HCT116 (cell line): ENCODE results near the gene COX7A2L. TPM values are rescaled to one million over a fixed set of nuclear protein-coding genes. Genes with fewer than 3 reads are reported as not detected.

Experiments
- ATAC-seq: fragments of 200-7000 bp; cut with Tn5 transposase; 2 replicates; pipeline ENCODE4 v1.9.1; 2020; ENCODE audit warnings: mild to moderate bottlenecking, moderate library complexity
- BruUV-seq: library from RNA; stranded (reverse); fragments of 400-500 nt; replicated peaks from 2 replicates; lab custom pipeline; 2021; lab: Mats Ljungman, UMichigan
- CTCF ChIA-PET: fragments of 300-600 bp; sonication (Branson Sonifier 250); formaldehyde crosslinking; loops from one replicate; lab custom pipeline; 2021; ENCODE audit warnings: antibody characterized with exemption; lab: Charles Lee
- POLR2A ChIA-PET: fragments of 300-600, 350-600 bp; sonication (Branson Sonifier 250); formaldehyde crosslinking; loops from one replicate; lab custom pipeline; 2021; ENCODE audit warnings: antibody characterized with exemption; lab: Charles Lee
- RAD21 ChIA-PET, 2 experiments: fragments of 300-600 bp; sonication (Branson Sonifier 250); formaldehyde crosslinking; loops; one replicate each; lab custom pipeline; 2023; ENCODE audit warnings: low total read pairs in 2 of 2; ENCODE audit not compliant: uncharacterized antibody in 2 of 2, unreplicated experiment in 2 of 2, low non-redundant PET in 1 of 2; lab: Charles Lee
- DNase-seq: peaks from one replicate; pipeline ENCODE4 v3.0.0-alpha.2; 2010; ENCODE audit warnings: low read depth, low spot score
- H2AFZ ChIP-seq: fragments of 200-600 bp; shearing (Covaris generic), sonication (generic); 2 replicates; pipeline ENCODE4 v1.6.1; 2017; ENCODE audit warnings: low read depth, mixed run types, mixed read lengths, antibody characterized with exemption, low read length; ENCODE audit not compliant: poor library complexity, severe bottlenecking
- H3K27ac ChIP-seq: 2 replicates; pipeline ENCODE4 v1.5.1; 2012; ENCODE audit warnings: low read depth, low read length
- H3K27me3 ChIP-seq: fragments of 200-600 bp; sonication (generic); 2 replicates; pipeline ENCODE4 v1.6.1; 2016; ENCODE audit warnings: mixed run types, low read length, mixed read lengths; ENCODE audit not compliant: insufficient read depth
- H3K36me3 ChIP-seq, 2 experiments: fragments of 200-500 bp in 1 of 2; fragments of 200-600 bp in 1 of 2; sonication (Bioruptor generic) in 1 of 2; sonication (generic) in 1 of 2; 2 replicates each; pipeline versions ENCODE4 v1.5.1 to v1.6.1; 2014 to 2016; ENCODE audit warnings: low read length in 2 of 2, inconsistent platforms in 1 of 2, mixed read lengths in 1 of 2, mixed run types in 1 of 2; ENCODE audit not compliant: insufficient read depth in 2 of 2, control insufficient read depth in 1 of 2
- H3K4me1 ChIP-seq, 2 experiments: fragments of 200-600 bp in 1 of 2; sonication (generic) in 1 of 2; 2 replicates each; pipeline versions ENCODE4 v1.5.1 to v1.6.1; 2012 to 2017; ENCODE audit warnings: low read length in 2 of 2, inconsistent platforms in 1 of 2, mild to moderate bottlenecking in 1 of 2, mixed read lengths in 1 of 2, mixed run types in 1 of 2, moderate library complexity in 1 of 2; ENCODE audit not compliant: insufficient read depth in 2 of 2, control insufficient read depth in 1 of 2
- H3K4me2 ChIP-seq: fragments of 200-600 bp; sonication (generic); 2 replicates; pipeline ENCODE4 v1.6.1; 2017; ENCODE audit warnings: mixed run types, low read length, mixed read lengths
- H3K4me3 ChIP-seq, 2 experiments: fragments of 200-600 bp in 1 of 2; sonication (generic) in 1 of 2; replicated peaks in 1 of 2; 2 replicates each; pipeline ENCODE4 v1.5.1; 2011 to 2016; ENCODE audit warnings: low read length in 2 of 2, control low read depth in 1 of 2, low read depth in 1 of 2, mild to moderate bottlenecking in 1 of 2, mixed read lengths in 1 of 2, mixed run types in 1 of 2
- H3K79me2 ChIP-seq: fragments of 200-600 bp; sonication (generic); 2 replicates; pipeline ENCODE4 v1.6.1; 2017; ENCODE audit warnings: mild to moderate bottlenecking, mixed run types, low read length, moderate library complexity, mixed read lengths; ENCODE audit not compliant: insufficient read depth
- H3K9ac ChIP-seq: fragments of 200-600 bp; sonication (generic); 2 replicates; pipeline ENCODE4 v1.6.1; 2016; ENCODE audit warnings: low read length, mixed read lengths
- H3K9me2 ChIP-seq: fragments of 200-600 bp; sonication (generic), shearing (Covaris generic); 2 replicates; pipeline ENCODE4 v1.6.1; 2017; ENCODE audit warnings: mixed run types, mild to moderate bottlenecking, moderate library complexity; ENCODE audit not compliant: insufficient read depth
- H3K9me3 ChIP-seq, 2 experiments: fragments of 200-500 bp in 1 of 2; fragments of 200-600 bp in 1 of 2; sonication (Bioruptor generic) in 1 of 2; sonication (generic) in 1 of 2; 2 replicates each; pipeline ENCODE4 v1.6.1; 2014 to 2017; ENCODE audit warnings: low read length in 2 of 2, mixed read lengths in 2 of 2, inconsistent platforms in 1 of 2, low read depth in 1 of 2, mild to moderate bottlenecking in 1 of 2, mixed run types in 1 of 2, moderate library complexity in 1 of 2; ENCODE audit not compliant: control insufficient read depth in 1 of 2, insufficient read depth in 1 of 2
- H4K20me1 ChIP-seq: fragments of 200-600 bp; sonication (generic), shearing (Covaris generic); 2 replicates; pipeline ENCODE4 v1.6.1; 2017; ENCODE audit warnings: mixed run types, mild to moderate bottlenecking, moderate library complexity; ENCODE audit not compliant: insufficient read depth
- ATF3 ChIP-seq: IDR thresholded peaks from 2 replicates; pipeline ENCODE4 v1.6.1; 2012
- CBX3 ChIP-seq: IDR thresholded peaks from 2 replicates; pipeline ENCODE4 v1.6.1; 2012; ENCODE audit warnings: low read depth
- CEBPB ChIP-seq: IDR thresholded peaks from 2 replicates; pipeline ENCODE4 v1.6.1; 2012; ENCODE audit warnings: low read depth
- CTCF ChIP-seq, 3 experiments: fragments of 200-600 bp in 1 of 3; sonication (generic) in 1 of 3; IDR thresholded peaks in 2 of 3; conservative IDR thresholded peaks in 1 of 3; 2 replicates each; pipeline ENCODE4 v1.5.1; 2012 to 2017; ENCODE audit warnings: low read depth in 2 of 3, low read length in 2 of 3, antibody characterized with exemption in 1 of 3, borderline replicate concordance in 1 of 3, control low read depth in 1 of 3, mild to moderate bottlenecking in 1 of 3, mixed read lengths in 1 of 3, mixed run types in 1 of 3, moderate library complexity in 1 of 3; ENCODE audit not compliant: insufficient read depth in 1 of 3
- EGR1 ChIP-seq: IDR thresholded peaks from 2 replicates; pipeline ENCODE4 v1.6.1; 2012; ENCODE audit warnings: low read depth
- ELF1 ChIP-seq: IDR thresholded peaks from 2 replicates; pipeline ENCODE4 v1.6.1; 2012; ENCODE audit warnings: low read depth, borderline replicate concordance
- EZH2 ChIP-seq: fragments of 200-600 bp; sonication (generic); IDR thresholded peaks from 2 replicates; pipeline ENCODE4 v1.6.1; 2017; ENCODE audit warnings: antibody characterized with exemption, mixed run types
- EZH2phosphoT487 ChIP-seq: fragments of 200-600 bp; IDR thresholded peaks from 2 replicates; pipeline ENCODE4 v1.6.1; 2018; ENCODE audit warnings: antibody characterized with exemption, borderline replicate concordance
- MAX ChIP-seq: IDR thresholded peaks from 2 replicates; pipeline ENCODE4 v1.6.1; 2012
- POLR2AphosphoS5 ChIP-seq: IDR thresholded peaks from 2 replicates; pipeline ENCODE4 v1.6.1; 2011; ENCODE audit warnings: mild to moderate bottlenecking, low read depth, low read length, moderate library complexity
- SP1 ChIP-seq: IDR thresholded peaks from 2 replicates; pipeline ENCODE4 v1.6.1; 2012; ENCODE audit warnings: low read depth
- SRF ChIP-seq: IDR thresholded peaks from 2 replicates; pipeline ENCODE4 v1.6.1; 2012; ENCODE audit warnings: low read depth
- TCF7L2 ChIP-seq: IDR thresholded peaks from 2 replicates; pipeline ENCODE4 v1.7.0; 2011; ENCODE audit warnings: borderline replicate concordance, inconsistent platforms; ENCODE audit not compliant: insufficient read depth, insufficient read length; ENCODE audit errors: extremely low read depth
- YY1 ChIP-seq: IDR thresholded peaks from 2 replicates; pipeline ENCODE4 v1.6.1; 2011; ENCODE audit warnings: low read length, low read depth, moderate library complexity, mild to moderate bottlenecking; ENCODE audit not compliant: insufficient replicate concordance; ENCODE audit errors: extremely low read depth
- ZBTB33 ChIP-seq: IDR thresholded peaks from 2 replicates; pipeline ENCODE4 v1.6.1; 2011; ENCODE audit warnings: mild to moderate bottlenecking, low read length, moderate library complexity; ENCODE audit not compliant: insufficient replicate concordance; ENCODE audit errors: extremely low read depth
- ZFX ChIP-seq: fragments of 450-650 bp; IDR thresholded peaks from 2 replicates; pipeline ENCODE4 v1.6.1; 2017
- ZNF274 ChIP-seq: fragments of 200-500 bp; sonication (Bioruptor generic); IDR thresholded peaks from 2 replicates; pipeline ENCODE4 v1.6.1; 2014; ENCODE audit warnings: mild to moderate bottlenecking, low read depth, low read length, inconsistent platforms
- intact Hi-C: fragments of 100-400 bp; cut with micrococcal nuclease; formaldehyde crosslinking; loops from 2 replicates; pipeline ENCODE4 v1.10.0; 2022
- total RNA-seq: library from RNA; stranded (reverse); gene quantifications from one replicate; pipeline ENCODE4 v1.2.1, GENCODE V29; 2021; ENCODE audit not compliant: unreplicated experiment

Gene COX7A2L
- total RNA-seq, 1 experiment from 2014 or later = 104 TPM

GRCh38 chr2:42340045-42340937 is 20.7 kb downstream of the COX7A2L start:
- Histone ChIP-seq H3K27ac (no peak overlapping the region), H2AFZ (no peak overlapping the region), H3K79me2 (peaks cover 12% of the 10 kb centered on the region), H3K4me2 (no peak overlapping the region), H3K4me3 (no peak overlapping the region), H3K4me1 (peaks cover 4 to 16% of the 10 kb centered on the region in 2 experiments; a peak in 3 of 4 replicates), H3K9me2 (no peaks in the 10 kb centered on the region), H3K9ac (no peak overlapping the region), H4K20me1 (no peaks in the 10 kb centered on the region), H3K27me3 (no peaks in the 10 kb centered on the region), H3K9me3 (no peaks in the 10 kb centered on the region), H3K36me3 (peaks cover 4 to 5% of the 10 kb centered on the region in 2 experiments; a peak in 1 of 4 replicates)
- intact Hi-C loops = no loop called here
- ChIA-PET POLR2A (no interaction called here), RAD21 (no interaction called here), CTCF (no interaction called here)
- no TSS peak for BruUV-seq
- no peak for TF ChIP-seq ELF1
- no peak for TF ChIP-seq EZH2phosphoT487
- no peak for TF ChIP-seq CEBPB
- no peak for TF ChIP-seq ATF3
- no peak for TF ChIP-seq YY1
- no peak for TF ChIP-seq ZFX
- no peak for TF ChIP-seq TCF7L2
- no peak for TF ChIP-seq CTCF (IDR thresholded peaks at IDR 0.05 in 2 of 3, conservative IDR thresholded peaks at IDR 0.05 in 1 of 3; ENCODE audit: borderline replicate concordance in 1 of 3, insufficient read depth in 1 of 3, low read depth in 2 of 3, low read length in 2 of 3)
- TF ChIP-seq ZBTB33 = no peak
- no peak for TF ChIP-seq EZH2
- no peak for TF ChIP-seq POLR2AphosphoS5
- TF ChIP-seq CBX3 = no peak
- no peak for TF ChIP-seq SRF
- TF ChIP-seq MAX = no peak
- no peak for TF ChIP-seq SP1
- TF ChIP-seq EGR1 = no peak
- no peak for TF ChIP-seq ZNF274
- no peak for ATAC-seq
- no peak for DNase-seq
